Aorta (tissue), 5 donors: ENCODE results near the gene HYCC1. TPM values are rescaled to one million over a fixed set of nuclear protein-coding genes. Genes with fewer than 3 reads are reported as not detected.

Experiments used
- ATAC-seq: fragments of 200-7000 bp; cut with Tn5 transposase; one replicate; pipeline ENCODE4 v1.9.1; 2022; ENCODE audit warnings: moderate library complexity; ENCODE audit not compliant: low FRiP score
- DNase-seq, 2 donors: peaks; one replicate each; pipeline ENCODE4 v3.0.0-alpha.2; 2020
- H3K27ac ChIP-seq, 2 donors: one replicate each; pipeline ENCODE4 v1.5.1; 2013; ENCODE audit warnings: low read length in 2 of 2, mild to moderate bottlenecking in 2 of 2, moderate library complexity in 2 of 2, control low read depth in 1 of 2, inconsistent platforms in 1 of 2, low read depth in 1 of 2
- H3K27me3 ChIP-seq, 2 donors: one replicate each; pipeline ENCODE4 v1.6.1; 2013; ENCODE audit warnings: control low read depth in 1 of 2, low read length in 1 of 2, mild to moderate bottlenecking in 1 of 2, moderate library complexity in 1 of 2; ENCODE audit not compliant: insufficient read depth in 2 of 2, control insufficient read depth in 1 of 2
- H3K36me3 ChIP-seq, 2 donors: one replicate each; pipeline ENCODE4 v1.6.1; 2013; ENCODE audit warnings: control low read depth in 1 of 2, low read length in 1 of 2, mild to moderate bottlenecking in 1 of 2; ENCODE audit not compliant: insufficient read depth in 2 of 2, control insufficient read depth in 1 of 2
- H3K4me1 ChIP-seq, 2 donors: one replicate each; pipeline ENCODE4 v1.6.1; 2013; ENCODE audit warnings: low read length in 2 of 2, control low read depth in 1 of 2, mild to moderate bottlenecking in 1 of 2, moderate library complexity in 1 of 2; ENCODE audit not compliant: insufficient read depth in 2 of 2, control insufficient read depth in 1 of 2
- H3K4me3 ChIP-seq, 2 donors: one replicate each; pipeline ENCODE4 v1.5.1; 2013; ENCODE audit warnings: low read length in 2 of 2, control low read depth in 1 of 2, mild to moderate bottlenecking in 1 of 2
- H3K9me3 ChIP-seq: one replicate; pipeline ENCODE4 v1.6.1; 2013; ENCODE audit warnings: mild to moderate bottlenecking, low read length; ENCODE audit not compliant: control insufficient read depth
- whole genome bisulfite sequencing, 2 donors: extraction: QIAGEN DNeasy Blood & Tissue Kit; methylation state at CpG; one replicate each; pipeline ENCODE4 v1.1.7; 2013; 5-methylcytosine and 5-hydroxymethylcytosine counted together
- intact Hi-C, 2 donors: fragments of 100-400 bp; cut with DNase I; formaldehyde crosslinking; loops; one replicate each; pipeline versions ENCODE4 v1.14.2 to v1.15.0; 2022
- polyA plus RNA-seq, 2 donors: library from polyadenylated mRNA; stranded (reverse); fragments of 200-250 nt; gene quantifications; one replicate each; pipeline ENCODE4 v1.2.3, GENCODE V29; 2013
- total RNA-seq, 2 donors: library from RNA; stranded (reverse); fragmentation: NEBNext Ultra II Directional; extraction: Animal tissue kit (Norgen Biotek cat#: 25700); gene quantifications; one replicate each; pipeline ENCODE4 v1.2.1, GENCODE V29; 2021
- donor health status: healthy with polysubstance abuse.
- donor health status: Bipolar disorder and iron deficiency.
- donor health status: DM: no; HTN: no; CAD: no.
- donor health status: DM: no; HTN: no; CAD: no.
- donor health status: DM: yes; HTN: yes; CAD: no.

HYCC1 gene
- total and polyA plus RNA-seq, 4 donors = 21.0 to 69.3 (median 42.5) TPM

DNA sequence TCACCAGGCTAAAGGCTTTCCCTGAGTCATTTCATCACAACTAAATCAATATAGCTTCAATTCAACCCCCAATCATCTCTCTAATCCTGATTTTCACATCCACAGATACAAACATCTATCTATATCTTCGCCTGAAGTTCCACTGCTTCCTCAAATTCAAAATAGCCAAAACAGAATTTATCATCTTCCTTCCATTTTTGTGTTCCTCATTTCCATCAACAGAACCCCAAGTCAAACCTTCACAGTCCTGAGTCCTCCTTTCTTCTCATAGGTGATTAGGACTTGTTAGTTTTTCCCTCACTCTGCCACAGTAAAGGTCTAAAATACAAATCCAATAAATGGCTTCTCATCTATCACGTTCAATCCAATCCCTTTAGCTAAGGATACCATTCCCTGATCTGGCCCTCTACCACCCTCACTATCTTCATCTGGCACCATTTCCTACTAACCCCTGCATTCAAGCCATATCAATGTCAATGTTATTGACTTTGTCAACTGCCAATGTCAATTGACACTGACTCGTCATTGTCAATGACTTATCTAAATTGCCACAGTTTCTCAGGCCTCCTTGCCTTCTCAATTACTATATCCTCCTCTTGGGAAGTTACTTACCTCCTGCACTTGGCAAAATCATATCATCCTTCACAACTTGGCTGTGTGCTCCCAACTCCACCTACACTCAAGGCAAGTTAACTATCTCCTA lies 2.6 kb downstream of the HYCC1 start:
- H3K27me3 ChIP-seq = no peaks in the 10 kb centered on the region
- H3K9me3 ChIP-seq = no peaks in the 10 kb centered on the region
- WGBS, 2 donors = 90% methylated on average over 3 of the region's 3 CpGs
- H3K4me3 ChIP-seq = no peak overlapping the region
- DNase-seq (no peak), ATAC-seq (no peak)
- intact Hi-C loops = loop anchor here (5.0 to 10.0 kb wide), 2 partner anchors 79 to 157 kb away; no protein-coding TSS in a partner anchor
- H3K4me1 ChIP-seq = peaks cover 4 to 12% of the 10 kb centered on the region in 2 donors
- H3K27ac ChIP-seq = no peak overlapping the region
- H3K36me3 ChIP-seq = no peaks in the 10 kb centered on the region

- H3K9me3 ChIP-seq = no peaks in the 10 kb centered on the region
- intact Hi-C loops = no loop called here
- DNase-seq (no peak), ATAC-seq (no peak)
- H3K36me3 ChIP-seq = no peaks in the 10 kb centered on the region
- H3K27ac ChIP-seq = no peak overlapping the region
- no peak overlapping the region for H3K4me3 ChIP-seq
- no peaks in the 10 kb centered on the region for H3K27me3 ChIP-seq
- peaks cover 0 to 9% of the 10 kb centered on the region in 2 donors for H3K4me1 ChIP-seq
Observed at GRCh38 chr7:23009303-23009702, 4.6 kb downstream of the HYCC1 start.

DNA sequence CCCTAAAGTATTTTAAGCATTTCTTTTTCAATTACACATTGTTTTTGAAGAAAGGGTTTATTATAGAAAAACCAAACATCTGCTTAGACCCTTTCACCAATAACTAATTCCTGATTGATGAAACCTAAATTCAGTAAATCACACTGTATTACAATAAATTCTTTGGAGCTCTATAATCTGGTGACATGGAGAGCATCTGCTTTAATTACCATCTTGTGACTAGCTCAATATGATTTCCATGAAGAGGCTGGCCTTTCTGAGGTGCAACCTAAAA lies 9.7 kb downstream of the HYCC1 start:
- intact Hi-C loops = no loop called here
- Histone ChIP-seq H3K9me3 (no peaks in the 10 kb centered on the region), H3K4me1 (peaks cover 0 to 5% of the 10 kb centered on the region in 2 donors), H3K36me3 (no peaks in the 10 kb centered on the region), H3K4me3 (no peak overlapping the region), H3K27me3 (no peaks in the 10 kb centered on the region), H3K27ac (no peak overlapping the region)
- no peak for DNase-seq
- ATAC-seq = no peak

DNA sequence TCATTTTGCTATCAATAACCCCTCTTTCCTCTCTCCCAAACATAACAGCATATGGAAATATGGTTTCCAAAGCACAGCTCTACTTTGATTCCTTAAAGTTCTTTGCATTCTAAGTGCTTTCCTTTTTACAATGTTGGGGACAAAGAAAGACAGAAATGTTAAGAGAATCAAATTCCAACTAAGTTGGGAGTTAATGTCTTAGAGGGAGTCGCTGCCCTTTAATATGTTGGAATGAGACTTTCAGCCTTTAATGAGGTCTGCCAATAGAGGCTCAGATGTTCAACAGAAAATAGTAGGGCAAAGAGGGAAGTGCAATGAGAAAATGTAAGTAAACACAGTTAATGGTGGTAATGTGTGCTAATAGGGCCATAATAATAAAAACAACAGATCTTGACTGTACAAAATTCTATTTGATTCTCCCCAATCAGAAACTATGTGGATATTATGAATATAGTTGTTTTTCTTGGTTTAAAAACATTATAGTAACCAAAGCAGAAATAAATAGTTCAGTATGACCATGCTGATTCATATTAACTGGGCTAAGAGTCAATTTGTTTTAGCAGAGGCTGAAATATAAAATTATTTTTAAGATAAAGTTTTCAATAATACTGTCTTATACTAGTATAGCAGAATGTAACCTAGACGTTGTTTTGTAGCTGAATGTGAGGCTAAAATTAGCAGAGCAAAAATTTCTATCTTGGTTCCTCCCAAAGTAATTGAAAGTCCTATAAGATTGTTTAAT lies 10.3 kb downstream of the HYCC1 start:
- Histone ChIP-seq H3K9me3 (no peaks in the 10 kb centered on the region), H3K4me1 (peaks cover 0 to 7% of the 10 kb centered on the region in 2 donors), H3K36me3 (no peaks in the 10 kb centered on the region), H3K27ac (peak overlapping the region in 1 of 2 donors; percentile 60), H3K27me3 (no peaks in the 10 kb centered on the region), H3K4me3 (no peak overlapping the region)
- WGBS, 2 donors = 10 to 14% methylated on average over 2 of the region's 2 CpGs
- DNase-seq (no peak), ATAC-seq (peak; percentile 19)
- intact Hi-C loops = no loop called here

DNA sequence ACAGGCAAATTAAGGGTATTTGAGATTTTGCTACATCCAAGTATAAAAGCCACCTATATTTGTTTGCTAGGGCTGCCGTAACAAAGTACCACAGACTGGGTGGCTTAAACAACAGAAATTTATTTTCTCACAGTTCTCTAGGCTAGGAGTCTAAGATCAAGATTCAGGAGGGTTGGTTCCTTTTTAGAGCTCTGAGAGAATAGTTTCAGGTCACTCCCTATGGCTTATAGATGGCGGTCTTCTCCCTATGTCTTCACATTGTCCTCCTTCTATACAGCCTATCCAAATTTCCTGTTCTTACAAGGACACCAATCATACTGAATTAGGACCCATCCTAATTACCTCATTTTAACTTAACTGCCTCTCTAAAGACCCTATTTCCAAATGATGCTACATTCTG lies 11.2 kb downstream of the HYCC1 start:
- no peak for ATAC-seq
- WGBS, 2 donors = 99% methylated on average over 2 of the region's 2 CpGs
- intact Hi-C loops = no loop called here

GRCh38 chr7:23001610-23002009 lies 12.3 kb downstream of the HYCC1 start:
- Histone ChIP-seq H3K27me3 (no peaks in the 10 kb centered on the region), H3K4me1 (peaks cover 0 to 8% of the 10 kb centered on the region in 2 donors), H3K9me3 (no peaks in the 10 kb centered on the region), H3K36me3 (no peaks in the 10 kb centered on the region), H3K4me3 (no peak overlapping the region), H3K27ac (no peak overlapping the region)
- no peak for DNase-seq
- intact Hi-C loops = no loop called here
- ATAC-seq = no peak
- WGBS, 2 donors = 79 to 83% methylated on average over 1 of the region's 1 CpG

More for the DNA sequence above, 11.2 kb downstream of the HYCC1 start:
- no peak for DNase-seq
- no peaks in the 10 kb centered on the region for H3K36me3 ChIP-seq
- peaks cover 0 to 8% of the 10 kb centered on the region in 2 donors for H3K4me1 ChIP-seq
- no peak overlapping the region for H3K4me3 ChIP-seq
- no peaks in the 10 kb centered on the region for H3K27me3 ChIP-seq
- H3K27ac ChIP-seq = peak overlapping the region in 1 of 2 donors; percentile 57
- H3K9me3 ChIP-seq = no peaks in the 10 kb centered on the region

- Histone ChIP-seq H3K4me3 (no peak overlapping the region), H3K27me3 (no peaks in the 10 kb centered on the region), H3K27ac (no peak overlapping the region), H3K9me3 (no peaks in the 10 kb centered on the region), H3K4me1 (peaks cover 0 to 8% of the 10 kb centered on the region in 2 donors), H3K36me3 (no peaks in the 10 kb centered on the region)
- intact Hi-C loops = no loop called here
- 88 to 92% methylated on average over 4 of the region's 4 CpGs for WGBS, 2 donors
- ATAC-seq (no peak), DNase-seq (no peak)
Observed at GRCh38 chr7:23000597-23001360, 13.2 kb downstream of the HYCC1 start.

GRCh38 chr7:22998519-22998896 lies 15.4 kb downstream of the HYCC1 start:
- H3K36me3 ChIP-seq = no peaks in the 10 kb centered on the region
- peaks cover 0 to 8% of the 10 kb centered on the region in 2 donors for H3K4me1 ChIP-seq
- ATAC-seq = no peak
- 89 to 92% methylated on average over 2 of the region's 2 CpGs for WGBS, 2 donors
- H3K4me3 ChIP-seq = no peak overlapping the region
- intact Hi-C loops = no loop called here
- DNase-seq = no peak
- H3K27me3 ChIP-seq = no peaks in the 10 kb centered on the region
- H3K9me3 ChIP-seq = no peaks in the 10 kb centered on the region
- H3K27ac ChIP-seq = no peak overlapping the region
